Osteocyte (in vitro differentiated cells): Measurements from ENCODE around the gene DAAM1. TPM values are rescaled to one million over a fixed set of nuclear protein-coding genes. Genes with fewer than 3 reads are reported as not detected.
A peak's percentile ranks its signal among the peaks of the same experiment; 100 is the strongest.

Experiments
- DNase-seq: peaks from one replicate; pipeline ENCODE4 v3.0.0; 2021; ENCODE audit warnings: mixed read lengths; ENCODE audit not compliant: unreplicated experiment; ENCODE audit errors: extremely low spot score
- H3K27ac Mint-ChIP-seq: one replicate; pipeline ENCODE4 v1.8.0; 2021; ENCODE audit warnings: mild to moderate bottlenecking, mixed read lengths; ENCODE audit not compliant: unreplicated experiment
- H3K27me3 Mint-ChIP-seq: one replicate; pipeline ENCODE4 v1.8.0; 2021; ENCODE audit warnings: mixed read lengths; ENCODE audit not compliant: unreplicated experiment
- H3K36me3 Mint-ChIP-seq: one replicate; pipeline ENCODE4 v1.8.0; 2021; ENCODE audit warnings: mixed read lengths; ENCODE audit not compliant: unreplicated experiment
- H3K4me1 Mint-ChIP-seq: one replicate; pipeline ENCODE4 v1.8.0; 2021; ENCODE audit warnings: mixed read lengths; ENCODE audit not compliant: unreplicated experiment
- H3K4me3 Mint-ChIP-seq: one replicate; pipeline ENCODE4 v1.8.0; 2021; ENCODE audit warnings: mild to moderate bottlenecking, moderate library complexity, mixed read lengths; ENCODE audit not compliant: unreplicated experiment
- H3K9me3 Mint-ChIP-seq: one replicate; pipeline ENCODE4 v1.8.0; 2021; ENCODE audit warnings: mixed read lengths; ENCODE audit not compliant: unreplicated experiment
- CTCF ChIP-seq: fragments of 200-600 bp; sonication (generic); IDR thresholded peaks from 2 replicates; pipeline ENCODE4 v1.5.0; 2021; ENCODE audit warnings: antibody characterized with exemption, mild to moderate bottlenecking, moderate library complexity
- total RNA-seq: library from RNA; stranded (reverse); gene quantifications from 2 replicates; pipeline ENCODE4 v1.2.1, GENCODE V29; 2021

DAAM1 gene
- total RNA-seq, 1 donor from 2014 or later: 22.8 TPM

- Mint-ChIP-seq H3K27ac (peak overlapping the region; percentile 82), H3K4me1 (peaks cover 43% of the 10 kb centered on the region), H3K4me3 (peak overlapping the region; percentile 5)
Measured at GRCh38 chr14:59254911-59255545, 66.6 kb downstream of the DAAM1 start.

GRCh38 chr14:59256331-59256730, 67.9 kb downstream of the DAAM1 start:
- no peak for TF ChIP-seq CTCF
- Mint-ChIP-seq H3K27ac (peak overlapping the region; percentile 27), H3K36me3 (peaks cover 3% of the 10 kb centered on the region), H3K27me3 (no peaks in the 10 kb centered on the region), H3K9me3 (no peaks in the 10 kb centered on the region), H3K4me3 (no peak overlapping the region), H3K4me1 (peaks cover 43% of the 10 kb centered on the region)
- DNase-seq: no peak

More at GRCh38 chr14:59254911-59255545, 66.6 kb downstream of the DAAM1 start:
- no peak for DNase-seq
- Mint-ChIP-seq H3K27me3 (no peaks in the 10 kb centered on the region), H3K36me3 (peaks cover 3% of the 10 kb centered on the region), H3K9me3 (no peaks in the 10 kb centered on the region)
- TF ChIP-seq CTCF: no peak

- Mint-ChIP-seq H3K4me3 (no peak overlapping the region), H3K4me1 (no peaks in the 10 kb centered on the region), H3K9me3 (no peaks in the 10 kb centered on the region), H3K36me3 (peaks cover 18% of the 10 kb centered on the region), H3K27me3 (no peaks in the 10 kb centered on the region), H3K27ac (no peak overlapping the region)
- no peak for TF ChIP-seq CTCF
- DNase-seq: no peak
Measured at GRCh38 chr14:59261334-59261733, 72.9 kb downstream of the DAAM1 start.

GRCh38 chr14:59262717-59263454, 74.4 kb downstream of the DAAM1 start:
- Mint-ChIP-seq H3K9me3 (no peaks in the 10 kb centered on the region), H3K4me1 (peaks cover 4% of the 10 kb centered on the region), H3K4me3 (no peak overlapping the region), H3K27ac (no peak overlapping the region), H3K36me3 (peaks cover 15% of the 10 kb centered on the region), H3K27me3 (no peaks in the 10 kb centered on the region)
- DNase-seq: no peak
- TF ChIP-seq CTCF: no peak

- Mint-ChIP-seq H3K36me3 (peaks cover 23% of the 10 kb centered on the region), H3K4me3 (no peak overlapping the region)
- TF ChIP-seq CTCF: no peak
Measured at GRCh38 chr14:59265808-59266207, 77.3 kb downstream of the DAAM1 start.

More at GRCh38 chr14:59265808-59266207, 77.3 kb downstream of the DAAM1 start:
- Mint-ChIP-seq H3K9me3 (no peaks in the 10 kb centered on the region), H3K27me3 (no peaks in the 10 kb centered on the region), H3K27ac (no peak overlapping the region), H3K4me1 (peaks cover 20% of the 10 kb centered on the region)
- no peak for DNase-seq
